HepG2 (cell line): ENCODE measurements around the gene COPZ2. TPM values are rescaled to one million over a fixed set of nuclear protein-coding genes. Genes with fewer than 3 reads are reported as not detected.
A peak's percentile ranks its signal among the peaks of the same experiment; 100 is the strongest.

Experiments used
- CBX1 ChIP-seq: IDR thresholded peaks from one replicate; pipeline ENCODE4 v1.6.1; 2016; ENCODE audit warnings: antibody characterized with exemption, low read depth
- CTCF ChIP-seq: sonication (generic); formaldehyde crosslinking; IDR thresholded peaks from 2 replicates; pipeline ENCODE4 v1.5.0; 2020; ENCODE audit warnings: mild to moderate bottlenecking, missing genetic modification reagents, moderate library complexity
- FOXO4 ChIP-seq: sonication (generic); formaldehyde crosslinking; conservative IDR thresholded peaks from 2 replicates; pipeline ENCODE4 v1.8.1; 2023; ENCODE audit warnings: missing genetic modification reagents
- GFI1 ChIP-seq: sonication (generic); formaldehyde crosslinking; IDR thresholded peaks from 2 replicates; pipeline ENCODE4 v1.5.0; 2020; ENCODE audit warnings: missing genetic modification reagents, mild to moderate bottlenecking, borderline replicate concordance
- HNF4G ChIP-seq, 2 experiments: sonication (generic) in 1 of 2; formaldehyde crosslinking in 1 of 2; IDR thresholded peaks; 2 replicates each; pipeline versions ENCODE4 v1.4.0 to v1.6.1; 2011 to 2020; ENCODE audit warnings: borderline replicate concordance in 2 of 2, low read depth in 2 of 2, mild to moderate bottlenecking in 2 of 2, low read length in 1 of 2, missing genetic modification reagents in 1 of 2, moderate library complexity in 1 of 2
- IRF2 ChIP-seq: IDR thresholded peaks from 2 replicates; pipeline ENCODE4 v1.6.1; 2018; ENCODE audit warnings: missing genetic modification reagents, missing compliant biosample characterization
- NFE2 ChIP-seq: sonication (generic); formaldehyde crosslinking; IDR thresholded peaks from 2 replicates; pipeline ENCODE4 v1.4.0; 2020; ENCODE audit warnings: missing genetic modification reagents
- NFE2L2 ChIP-seq: fragments of 150-350 bp; IDR thresholded peaks from 2 replicates; pipeline ENCODE4 v1.6.1; 2014; ENCODE audit warnings: low read length
- PCBP1 ChIP-seq: fragments of 200-400 bp; formaldehyde crosslinking; IDR thresholded peaks from 2 replicates; pipeline ENCODE4 v1.6.1; 2017; ENCODE audit warnings: mild to moderate bottlenecking, low read depth, low read length, borderline replicate concordance
- PRDM4 ChIP-seq: sonication (generic); formaldehyde crosslinking; IDR thresholded peaks from 2 replicates; pipeline ENCODE4 v1.9.0; 2021; ENCODE audit warnings: missing genetic modification reagents, borderline replicate concordance
- SIN3B ChIP-seq: fragments of 150-350 bp; IDR thresholded peaks from 2 replicates; pipeline ENCODE4 v1.6.1; 2014; ENCODE audit warnings: low read length
- SRSF1 ChIP-seq: fragments of 200-400 bp; formaldehyde crosslinking; optimal IDR thresholded peaks from 2 replicates; pipeline ENCODE3; 2017; ENCODE audit warnings: mild to moderate bottlenecking, low read depth, low read length, moderate library complexity
- TCF7 ChIP-seq: sonication (generic); IDR thresholded peaks from 2 replicates; pipeline ENCODE4 v1.6.1; 2016; ENCODE audit warnings: antibody characterized with exemption, low read depth
- TP53 ChIP-seq: sonication (generic); formaldehyde crosslinking; conservative IDR thresholded peaks from 2 replicates; pipeline ENCODE4 v1.4.0; 2020; ENCODE audit warnings: missing genetic modification reagents
- ZBTB26 ChIP-seq: IDR thresholded peaks from 2 replicates; pipeline ENCODE4 v1.6.1; 2016; ENCODE audit warnings: missing compliant biosample characterization, missing genetic modification reagents, borderline replicate concordance
- ZKSCAN8 ChIP-seq: IDR thresholded peaks from 2 replicates; pipeline ENCODE4 v1.6.1; 2016; ENCODE audit warnings: borderline replicate concordance, missing genetic modification reagents, missing compliant biosample characterization
- ZNF296 ChIP-seq: sonication (generic); formaldehyde crosslinking; conservative IDR thresholded peaks from 2 replicates; pipeline ENCODE4 v1.5.0; 2020; ENCODE audit warnings: mild to moderate bottlenecking, missing genetic modification reagents
- ZNF503 ChIP-seq: sonication (generic); formaldehyde crosslinking; IDR thresholded peaks from 2 replicates; pipeline ENCODE4 v1.4.0; 2020; ENCODE audit warnings: missing genetic modification reagents
- ZNF557 ChIP-seq: sonication (generic); formaldehyde crosslinking; IDR thresholded peaks from 2 replicates; pipeline ENCODE4 v1.4.0; 2020; ENCODE audit warnings: missing genetic modification reagents
- ZNF7 ChIP-seq: IDR thresholded peaks from 2 replicates; pipeline ENCODE4 v1.6.1; 2016; ENCODE audit warnings: missing biosample characterization, missing genetic modification reagents
- ZNF709 ChIP-seq: sonication (generic); formaldehyde crosslinking; IDR thresholded peaks from 2 replicates; pipeline ENCODE4 v1.5.0; 2020; ENCODE audit warnings: mild to moderate bottlenecking, missing genetic modification reagents
- polyA plus RNA-seq, 8 experiments: library from polyadenylated mRNA; depleted of rRNA in 3 of 8; stranded (reverse) in 7 of 8; unstranded in 1 of 8; fragments of >200 nt; fragmentation: Illumina TruSeq in 4 of 8; extraction: Trizol in 4 of 8; gene quantifications; 2 replicates each; pipeline versions ENCODE4 v1.2.1 to v1.2.3, GENCODE V29; 2011 to 2016; ENCODE audit warnings: low read depth in 4 of 8, missing spikeins in 1 of 8, mixed read lengths in 1 of 8; ENCODE audit not compliant: insufficient read depth in 1 of 8
- total RNA-seq, 5 experiments: library from RNA; depleted of rRNA; stranded (reverse); fragments of >200 nt; fragmentation: Illumina TruSeq; extraction: Trizol; gene quantifications; 2 replicates each; pipeline ENCODE4 v1.2.3, GENCODE V29; 2016; ENCODE audit warnings: low read depth in 1 of 5

Gene COPZ2
- total and polyA plus RNA-seq, 2 of the 13 experiments (the other 11 are each of a cell fraction or from before 2014, with no cell fraction given): 0.61 to 1.5 TPM

GRCh38 chr17:48037036-48037837 lies at the start of gene COPZ2 (continued):
- TF ChIP-seq ZNF503 (CRISPR knock-in tag) (no peak), ZNF7 (CRISPR knock-in tag) (no peak), ZKSCAN8 (CRISPR knock-in tag) (no peak), FOXO4 (CRISPR knock-in tag) (no peak), ZNF296 (no peak), IRF2 (0 out of 2 replicates have a peak, but pooled peaks have one; percentile 25), HNF4G (IDR thresholded peaks at IDR 0.05; ENCODE audit: borderline replicate concordance, low read depth, low read length) (no peak), HNF4G (CRISPR knock-in tag; IDR thresholded peaks at IDR 0.05; ENCODE audit: borderline replicate concordance, low read depth) (peak; percentile 74; the same call in 1 of the 2 replicates), PCBP1 (0 out of 2 replicates have a peak, but pooled peaks have one; percentile 44), TP53 (CRISPR knock-in tag) (no peak), SRSF1 (no peak), NFE2 (no peak), CTCF (CRISPR knock-in tag) (peak; percentile 85), ZBTB26 (CRISPR knock-in tag) (0 out of 2 replicates have a peak, but pooled peaks have one; percentile 44), ZNF557 (CRISPR knock-in tag) (no peak), SIN3B (no peak), TCF7 (no peak), NFE2L2 (no peak), PRDM4 (CRISPR knock-in tag) (no peak), CBX1 (no peak), GFI1 (CRISPR knock-in tag) (no peak), ZNF709 (CRISPR knock-in tag) (no peak)
